H1 (cell line): ENCODE data around the gene AKIRIN2. TPM values are rescaled to one million over a fixed set of nuclear protein-coding genes. Genes with fewer than 3 reads are reported as not detected.

Experiments
- CTCF ChIA-PET: fragments of 300-600 bp; sonication (Branson Sonifier 250); formaldehyde crosslinking; loops from one replicate; lab custom pipeline; 2021; ENCODE audit not compliant: partially characterized antibody; lab: Charles Lee
- POLR2A ChIA-PET: fragments of 300-600 bp; sonication (Branson Sonifier 250); formaldehyde crosslinking; loops from one replicate; lab custom pipeline; 2021; ENCODE audit warnings: inconsistent platforms; ENCODE audit not compliant: partially characterized antibody; lab: Charles Lee
- DNase-seq, 2 experiments: peaks; one replicate each; pipeline versions ENCODE4 v3.0.0 to v3.0.0-alpha.2; 2010 to 2022; ENCODE audit warnings: low spot score in 2 of 2, low read depth in 1 of 2, mixed read lengths in 1 of 2
- FAIRE-seq: peaks from 2 replicates; lab custom pipeline; 2011; peaks lifted over from hg19 to GRCh38; lab: Jason Lieb, UNC
- H2AFZ ChIP-seq: 2 replicates; pipeline ENCODE4 v1.8.1; 2012; ENCODE audit warnings: low read length, inconsistent platforms
- H2AK5ac ChIP-seq: 2 replicates; pipeline ENCODE4 v1.6.1; 2013; ENCODE audit warnings: low read depth, low read length
- H2BK120ac ChIP-seq: replicated peaks from 2 replicates; pipeline ENCODE3; 2013; ENCODE audit warnings: low read depth, low read length, inconsistent platforms
- H2BK12ac ChIP-seq: 2 replicates; pipeline ENCODE4 v1.6.1; 2013; ENCODE audit warnings: low read depth, low read length
- H2BK15ac ChIP-seq: 2 replicates; pipeline ENCODE4 v1.6.1; 2013; ENCODE audit warnings: low read length
- H2BK20ac ChIP-seq: 2 replicates; pipeline ENCODE4 v1.6.1; 2013; ENCODE audit warnings: low read length
- H2BK5ac ChIP-seq: 2 replicates; pipeline ENCODE4 v1.6.1; 2013; ENCODE audit warnings: low read depth, low read length
- H3K14ac ChIP-seq: 2 replicates; pipeline ENCODE4 v1.6.1; 2013; ENCODE audit warnings: inconsistent platforms; ENCODE audit not compliant: insufficient read length
- H3K18ac ChIP-seq: 2 replicates; pipeline ENCODE4 v1.6.1; 2013; ENCODE audit warnings: low read length; ENCODE audit errors: extremely low read depth
- H3K23ac ChIP-seq: 2 replicates; pipeline ENCODE4 v1.6.1; 2013; ENCODE audit warnings: inconsistent platforms; ENCODE audit not compliant: insufficient read length
- H3K23me2 ChIP-seq: 2 replicates; pipeline ENCODE4 v1.6.1; 2013; ENCODE audit warnings: low read depth, low read length
- H3K27ac ChIP-seq: 2 replicates; pipeline ENCODE4 v1.6.1; 2011; ENCODE audit warnings: low read depth, low read length, inconsistent platforms
- H3K27me3 ChIP-seq, 4 experiments: replicated peaks in 1 of 4; 1 replicate in 1 of 4; 2 replicates in 3 of 4; pipeline versions ENCODE4 v1.6.1 to v1.8.1; 2011 to 2013; ENCODE audit warnings: low read length in 3 of 4, mild to moderate bottlenecking in 3 of 4, inconsistent platforms in 2 of 4, mixed read lengths in 2 of 4, moderate library complexity in 1 of 4; ENCODE audit not compliant: control insufficient read depth in 3 of 4, insufficient read depth in 3 of 4; ENCODE audit errors: extremely low read depth in 1 of 4
- H3K36me3 ChIP-seq, 4 experiments: 2 replicates each; pipeline versions ENCODE4 v1.6.1 to v1.8.1; 2011 to 2013; ENCODE audit warnings: mild to moderate bottlenecking in 4 of 4, low read length in 3 of 4, moderate library complexity in 2 of 4, control low read depth in 1 of 4, inconsistent platforms in 1 of 4; ENCODE audit not compliant: insufficient read depth in 4 of 4, control insufficient read depth in 2 of 4
- H3K4ac ChIP-seq: replicated peaks from 2 replicates; pipeline ENCODE3; 2013; ENCODE audit warnings: low read length, low read depth, mixed read lengths, inconsistent platforms; ENCODE audit not compliant: insufficient read length
- H3K4me1 ChIP-seq, 4 experiments: replicated peaks in 1 of 4; 1 replicate in 1 of 4; 2 replicates in 3 of 4; pipeline versions ENCODE4 v1.6.1 to v1.8.1; 2011 to 2013; ENCODE audit warnings: low read length in 3 of 4, inconsistent platforms in 2 of 4, mixed read lengths in 1 of 4; ENCODE audit not compliant: insufficient read depth in 4 of 4, control insufficient read depth in 3 of 4
- H3K4me2 ChIP-seq, 2 experiments: 2 replicates each; pipeline versions ENCODE4 v1.6.1 to v1.8.1; 2011 to 2013; ENCODE audit warnings: low read depth in 2 of 2, low read length in 2 of 2, control low read depth in 1 of 2, inconsistent platforms in 1 of 2, mild to moderate bottlenecking in 1 of 2; ENCODE audit not compliant: insufficient read depth in 1 of 2
- H3K4me3 ChIP-seq, 4 experiments: fragments of 200-600, 300-600 bp in 1 of 4; sonication (generic), shearing (Covaris generic), sonication (Bioruptor Twin) in 1 of 4; 2 replicates each; pipeline versions ENCODE4 v1.5.1 to v1.8.1; 2011 to 2016; ENCODE audit warnings: low read length in 4 of 4, low read depth in 3 of 4, control low read depth in 2 of 4, inconsistent platforms in 2 of 4, mild to moderate bottlenecking in 2 of 4, mixed read lengths in 1 of 4, moderate library complexity in 1 of 4; ENCODE audit not compliant: insufficient read depth in 2 of 4; ENCODE audit errors: extremely low read depth in 1 of 4
- H3K56ac ChIP-seq: replicated peaks from 2 replicates; pipeline ENCODE3; 2013; ENCODE audit warnings: low read depth, mild to moderate bottlenecking, mixed read lengths, low read length, inconsistent platforms; ENCODE audit not compliant: insufficient read length
- H3K79me1 ChIP-seq: 2 replicates; pipeline ENCODE4 v1.6.1; 2013; ENCODE audit warnings: low read depth, low read length, control low read depth
- H3K79me2 ChIP-seq, 2 experiments: 2 replicates each; pipeline versions ENCODE4 v1.6.1 to v1.8.1; 2012 to 2013; ENCODE audit warnings: low read length in 2 of 2, mild to moderate bottlenecking in 2 of 2, inconsistent platforms in 1 of 2; ENCODE audit not compliant: insufficient read depth in 2 of 2, control insufficient read depth in 1 of 2
- H3K9ac ChIP-seq, 4 experiments: replicated peaks in 1 of 4; 1 replicate in 1 of 4; 2 replicates in 3 of 4; pipeline versions ENCODE4 v1.6.1 to v1.8.1; 2011 to 2013; ENCODE audit warnings: low read depth in 3 of 4, low read length in 3 of 4, control low read depth in 2 of 4, mild to moderate bottlenecking in 2 of 4, moderate library complexity in 2 of 4, inconsistent platforms in 1 of 4; ENCODE audit errors: extremely low read depth in 1 of 4
- H3K9me3 ChIP-seq, 2 experiments: 2 replicates each; pipeline versions ENCODE4 v1.6.1 to v1.8.1; 2012 to 2013; ENCODE audit warnings: mild to moderate bottlenecking in 2 of 2, moderate library complexity in 2 of 2, control low read depth in 1 of 2, inconsistent platforms in 1 of 2, low read depth in 1 of 2, low read length in 1 of 2, mixed read lengths in 1 of 2; ENCODE audit not compliant: insufficient read depth in 2 of 2
- H4K20me1 ChIP-seq, 2 experiments: replicated peaks in 1 of 2; 2 replicates each; pipeline versions ENCODE3 to v1.8.1; 2011 to 2013; ENCODE audit warnings: inconsistent platforms in 2 of 2, low read length in 2 of 2, mild to moderate bottlenecking in 1 of 2; ENCODE audit not compliant: insufficient read depth in 2 of 2, control insufficient read depth in 1 of 2
- H4K5ac ChIP-seq: 2 replicates; pipeline ENCODE4 v1.6.1; 2013; ENCODE audit warnings: low read length, low read depth, mixed read lengths, inconsistent platforms; ENCODE audit not compliant: insufficient read length
- H4K8ac ChIP-seq: 2 replicates; pipeline ENCODE4 v1.8.0; 2013; ENCODE audit warnings: mild to moderate bottlenecking, moderate library complexity, low read length, inconsistent platforms; ENCODE audit not compliant: insufficient read depth; ENCODE audit errors: extremely low read depth
- H4K91ac ChIP-seq: replicated peaks from 2 replicates; pipeline ENCODE3; 2013; ENCODE audit warnings: low read length, mixed read lengths, inconsistent platforms; ENCODE audit not compliant: insufficient read length
- ATF3 ChIP-seq: IDR thresholded peaks from 2 replicates; pipeline ENCODE4 v1.6.1; 2011; ENCODE audit warnings: low read depth, mild to moderate bottlenecking, low read length; ENCODE audit not compliant: insufficient read depth
- CBX8 ChIP-seq: fragments of 300-800, 300-1000 bp; sonication (generic); IDR thresholded peaks from 2 replicates; pipeline ENCODE4 v1.7.1; 2016; ENCODE audit warnings: low read depth, low read length, borderline replicate concordance
- CHD1 ChIP-seq: IDR thresholded peaks from 2 replicates; pipeline ENCODE4 v1.6.1; 2012; ENCODE audit warnings: low read depth, low read length, improper control_type of control experiment
- CHD2 ChIP-seq: IDR thresholded peaks from 2 replicates; pipeline ENCODE4 v1.6.1; 2012; ENCODE audit warnings: low read length, improper control_type of control experiment
- GTF2F1 ChIP-seq: IDR thresholded peaks from 2 replicates; pipeline ENCODE4 v1.6.1; 2012; ENCODE audit warnings: low read depth, low read length, improper control_type of control experiment, borderline replicate concordance
- KDM5A ChIP-seq: fragments of 200-600 bp; IDR thresholded peaks from 2 replicates; pipeline ENCODE4 v1.7.1; 2012; ENCODE audit warnings: mild to moderate bottlenecking, low read length, inconsistent platforms, mixed read lengths
- MAFK ChIP-seq: IDR thresholded peaks from 2 replicates; pipeline ENCODE4 v1.6.1; 2012; ENCODE audit warnings: low read depth, mild to moderate bottlenecking, improper control_type of control experiment, low read length
- RAD21 ChIP-seq, 2 experiments: IDR thresholded peaks in 1 of 2; conservative IDR thresholded peaks in 1 of 2; 2 replicates each; pipeline ENCODE4 v1.6.1; 2011; ENCODE audit warnings: low read depth in 2 of 2, low read length in 2 of 2, improper control_type of control experiment in 1 of 2, inconsistent platforms in 1 of 2, mild to moderate bottlenecking in 1 of 2, moderate library complexity in 1 of 2
- SAP30 ChIP-seq: fragments of 300-600 bp; sonication (generic); IDR thresholded peaks from 2 replicates; pipeline ENCODE4 v1.7.1; 2012; ENCODE audit warnings: low read length, moderate library complexity, mild to moderate bottlenecking, inconsistent platforms; ENCODE audit not compliant: insufficient read depth, insufficient replicate concordance
- SIX5 ChIP-seq: IDR thresholded peaks from 2 replicates; pipeline ENCODE4 v1.6.1; 2011; ENCODE audit warnings: mild to moderate bottlenecking, low read depth, low read length
- SUZ12 ChIP-seq: fragments of 200-600 bp; sonication (generic); IDR thresholded peaks from 2 replicates; pipeline ENCODE4 v1.6.1; 2012; ENCODE audit warnings: mild to moderate bottlenecking, inconsistent platforms, low read length, moderate library complexity, mixed read lengths
- TBP ChIP-seq: IDR thresholded peaks from 2 replicates; pipeline ENCODE4 v1.6.1; 2011; ENCODE audit warnings: low read depth, low read length, improper control_type of control experiment
- TCF12 ChIP-seq: IDR thresholded peaks from 2 replicates; pipeline ENCODE4 v1.6.1; 2011; ENCODE audit warnings: low read depth, mild to moderate bottlenecking, low read length
- WGBS, 2 experiments: shearing (Covaris generic) in 1 of 2; methylation state at CpG; one replicate each; pipeline versions ENCODE4 v1.1.6 to v1.1.7; 2013 to 2015; ENCODE audit warnings: low lambda C conversion rate in 2 of 2, mixed read lengths in 2 of 2, inconsistent platforms in 1 of 2, low coverage in 1 of 2, missing lambda C conversion rate in 1 of 2; ENCODE audit not compliant: insufficient replicate concordance in 2 of 2, insufficient coverage in 1 of 2, insufficient read length in 1 of 2; ENCODE audit errors: extremely low coverage in 1 of 2, missing lambda C conversion rate in 1 of 2; 5-methylcytosine and 5-hydroxymethylcytosine counted together
- polyA plus RNA-seq, 7 experiments: library from polyadenylated mRNA; depleted of rRNA in 3 of 7; stranded (reverse) in 5 of 7; unstranded in 2 of 7; fragments of >200 nt in 5 of 7; fragments of 200-250 nt in 2 of 7; gene quantifications; 1 replicate in 5 of 7; 2 replicates in 1 of 7; 4 replicates in 1 of 7; pipeline versions ENCODE4 v1.2.1 to v1.2.3, GENCODE V29; 2011 to 2013; ENCODE audit warnings: missing spikeins in 2 of 7, mixed read lengths in 2 of 7
- total RNA-seq: library from RNA; stranded (reverse); fragmentation: NEBNext Ultra II Directional; extraction: Animal tissue kit (Norgen Biotek cat#: 25700); gene quantifications from 2 replicates; pipeline ENCODE4 v1.2.1, GENCODE V29; 2021

AKIRIN2 gene
- total and polyA plus RNA-seq, 2 of the 8 experiments (the other 6 are each of a cell fraction or from before 2014, with no cell fraction given) = 35.6 to 75.3 TPM

DNA sequence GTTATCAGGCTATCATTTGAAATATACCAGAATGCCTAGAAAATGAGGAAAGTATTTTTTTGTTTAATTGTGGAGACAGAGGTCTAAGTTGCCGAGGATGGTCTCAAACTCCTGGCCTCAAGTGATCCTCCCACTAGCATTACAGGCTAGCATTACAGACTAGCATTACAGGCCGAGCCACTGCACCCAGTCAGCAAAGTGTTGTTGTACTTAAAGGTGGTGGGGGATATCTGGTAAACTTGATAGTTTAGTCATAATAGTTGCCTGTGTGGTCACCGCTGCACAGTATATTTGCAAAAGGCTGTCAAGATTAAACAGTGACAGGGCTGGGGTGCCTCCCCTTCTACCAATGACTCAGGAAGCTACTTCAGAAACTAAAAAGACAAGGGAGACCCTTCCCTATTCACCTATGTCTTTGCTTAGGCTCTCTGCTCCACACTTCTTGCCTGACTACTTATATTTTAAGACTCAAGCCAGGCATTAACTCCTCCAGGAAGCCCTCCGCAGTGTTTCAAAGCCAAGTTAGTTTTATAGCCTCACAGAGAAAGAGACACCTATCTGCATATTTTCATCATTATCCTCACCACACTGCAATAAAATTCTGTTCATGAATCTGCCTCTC, 3.1 kb upstream of the AKIRIN2 start:
- Histone ChIP-seq H2BK12ac (no peak overlapping the region), H4K20me1 (peaks cover 6 to 9% of the 10 kb centered on the region in 2 experiments), H2BK120ac (no peak overlapping the region), H3K36me3 (no peaks in the 10 kb centered on the region), H2BK20ac (no peak overlapping the region), H2AK5ac (no peak overlapping the region), H3K23ac (no peak overlapping the region), H3K14ac (no peak overlapping the region), H3K27ac (no peak overlapping the region), H3K79me2 (peaks cover 17 to 18% of the 10 kb centered on the region in 2 experiments), H2AFZ (no peak overlapping the region), H4K8ac (no peak overlapping the region), H3K56ac (no peak overlapping the region), H3K27me3 (no peaks in the 10 kb centered on the region), H3K4me1 (no peaks in the 10 kb centered on the region), H3K4me3 (no peak overlapping the region), H4K91ac (no peak overlapping the region), H3K79me1 (no peaks in the 10 kb centered on the region), H3K23me2 (peaks cover 2% of the 10 kb centered on the region; the same call in 1 of the 2 replicates), H4K5ac (no peak overlapping the region), H3K9ac (no peak overlapping the region), H3K9me3 (no peaks in the 10 kb centered on the region), H2BK5ac (no peak overlapping the region), H3K4ac (no peak overlapping the region), H3K18ac (no peak overlapping the region), H2BK15ac (no peak overlapping the region), H3K4me2 (no peak overlapping the region)
- ChIA-PET POLR2A (interaction anchor here (1.4 kb wide), 1 partner anchor 13 kb away, joined by 3 read pairs; no protein-coding TSS in a partner anchor), CTCF (no interaction called here)
- FAIRE-seq (no peak), DNase-seq (no peak)
- 87% methylated on average over 4 of the region's 4 CpGs; no CpG with 5 or more reads in 1 of the 2 experiments for WGBS, 2 experiments
- TF ChIP-seq KDM5A (no peak), CHD2 (no peak), MAFK (no peak), TCF12 (no peak), RAD21 (IDR thresholded peaks at IDR 0.05 in 1 of 2, conservative IDR thresholded peaks at IDR 0.05 in 1 of 2; ENCODE audit: low read depth in 2 of 2, low read length in 2 of 2) (no peak), ATF3 (no peak), SAP30 (no peak), TBP (no peak), CBX8 (no peak), GTF2F1 (no peak), SUZ12 (no peak), SIX5 (no peak), CHD1 (no peak)
